Neural progenitor cell (in vitro differentiated cells): ENCODE results near the gene PRPF38A.

Experiments
- CTCF ChIP-seq: fragments of 200-600 bp; sonication (generic); IDR thresholded peaks from 2 replicates; pipeline ENCODE4 v1.5.1; 2017; ENCODE audit warnings: antibody characterized with exemption, mild to moderate bottlenecking
- EZH2 ChIP-seq: fragments of 200-600 bp; sonication (generic); IDR thresholded peaks from 2 replicates; pipeline ENCODE4 v1.6.1; 2017; ENCODE audit warnings: antibody characterized with exemption, mild to moderate bottlenecking, moderate library complexity
- EZH2phosphoT487 ChIP-seq: fragments of 200-600 bp; sonication (generic); IDR thresholded peaks from 2 replicates; pipeline ENCODE4 v1.6.1; 2017; ENCODE audit warnings: antibody characterized with exemption

- no peak for TF ChIP-seq CTCF
- no peak for TF ChIP-seq EZH2
- TF ChIP-seq EZH2phosphoT487, result no peak
These were observed 12.4 kb downstream of the PRPF38A start for GRCh38 chr1:52416811-52417210.
